GDM1 (cell line): ENCODE measurements around the gene ADAM17.

ENCODE experiments used
- DNase-seq: peaks from one replicate; lab custom pipeline; 2025; lab: John Stamatoyannopoulos, UW

ADAM17 gene

GRCh38 chr2:9471206-9471605, 84.4 kb downstream of the ADAM17 start:
- DNase-seq, result no peak

GRCh38 chr2:9467687-9468086, 87.9 kb downstream of the ADAM17 start:
- no peak for DNase-seq

GRCh38 chr2:9466147-9466683, 89.4 kb downstream of the ADAM17 start:
- DNase-seq, result no peak

- no peak for DNase-seq
Measured at GRCh38 chr2:9465170-9465569, 90.5 kb downstream of the ADAM17 start.

GRCh38 chr2:9463698-9464034, 92.0 kb downstream of the ADAM17 start:
- DNase-seq, result no peak

GRCh38 chr2:9462886-9463697, 92.5 kb downstream of the ADAM17 start:
- no peak for DNase-seq

- DNase-seq, result no peak
Measured at GRCh38 chr2:9462313-9462712, 93.3 kb downstream of the ADAM17 start.

GRCh38 chr2:9461079-9461478, 94.6 kb downstream of the ADAM17 start:
- no peak for DNase-seq

GRCh38 chr2:9460441-9461017, 95.1 kb downstream of the ADAM17 start:
- no peak for DNase-seq

- no peak for DNase-seq
Measured at GRCh38 chr2:9451231-9451630, 104.4 kb downstream of the ADAM17 start.

- no peak for DNase-seq
Measured at GRCh38 chr2:9445089-9445488, 110.5 kb downstream of the ADAM17 start.

GRCh38 chr2:9443526-9443925, 112.1 kb downstream of the ADAM17 start:
- DNase-seq, result no peak

- no peak for DNase-seq
Measured at GRCh38 chr2:9441556-9441955, 114.1 kb downstream of the ADAM17 start.

GRCh38 chr2:9440058-9440727, 115.4 kb downstream of the ADAM17 start:
- DNase-seq, result no peak

- DNase-seq, result no peak
Measured at GRCh38 chr2:9439536-9439935, 116.1 kb downstream of the ADAM17 start.
